Measurements from ENCODE around the gene GHITM. TPM values are rescaled to one million over a fixed set of nuclear protein-coding genes. Genes with fewer than 3 reads are reported as not detected.

The GHITM gene
- total RNA-seq, 1 donor from 2014 or later, result 415 TPM

- FAIRE-seq (no peak), DNase-seq (ENCODE audit: low read depth) (no peak)
- no peaks in the 10 kb centered on the region for H3K27me3 ChIP-seq (ENCODE audit: control insufficient read depth, insufficient read depth, low read length)
- no peak overlapping the region for H3K4me3 ChIP-seq (ENCODE audit: low read depth, low read length)
- H3K36me3 ChIP-seq (ENCODE audit: control insufficient read depth, insufficient read depth, low read length), result peaks cover 6% of the 10 kb centered on the region
- TF ChIP-seq CTCF (IDR thresholded peaks at IDR 0.05; ENCODE audit: insufficient read depth, low read length, severe bottlenecking), result no peak
These were observed 16.7 kb downstream of the GHITM start for GRCh38 chr10:84156009-84156408.

GRCh38 chr10:84156768-84157167 lies 17.5 kb downstream of the GHITM start:
- H3K4me3 ChIP-seq (ENCODE audit: low read depth, low read length), result no peak overlapping the region
- H3K36me3 ChIP-seq (ENCODE audit: control insufficient read depth, insufficient read depth, low read length), result peaks cover 6% of the 10 kb centered on the region
- H3K27me3 ChIP-seq (ENCODE audit: control insufficient read depth, insufficient read depth, low read length), result no peaks in the 10 kb centered on the region
- peak; percentile 18 for DNase-seq (ENCODE audit: low read depth)
- no peak for FAIRE-seq
- no peak for TF ChIP-seq CTCF (IDR thresholded peaks at IDR 0.05; ENCODE audit: insufficient read depth, low read length, severe bottlenecking)

- Histone ChIP-seq H3K4me3 (ENCODE audit: low read depth, low read length) (no peak overlapping the region), H3K36me3 (ENCODE audit: control insufficient read depth, insufficient read depth, low read length) (peaks cover 2% of the 10 kb centered on the region), H3K27me3 (ENCODE audit: control insufficient read depth, insufficient read depth, low read length) (no peaks in the 10 kb centered on the region)
- no peak for FAIRE-seq
- DNase-seq (ENCODE audit: low read depth), result no peak
- TF ChIP-seq CTCF (IDR thresholded peaks at IDR 0.05; ENCODE audit: insufficient read depth, low read length, severe bottlenecking), result no peak
These were observed 18.8 kb downstream of the GHITM start for GRCh38 chr10:84158061-84158460.

GRCh38 chr10:84158550-84158949 lies 19.2 kb downstream of the GHITM start:
- H3K4me3 ChIP-seq (ENCODE audit: low read depth, low read length), result no peak overlapping the region
- no peaks in the 10 kb centered on the region for H3K27me3 ChIP-seq (ENCODE audit: control insufficient read depth, insufficient read depth, low read length)
- DNase-seq (ENCODE audit: low read depth), result no peak
- peaks cover 2% of the 10 kb centered on the region for H3K36me3 ChIP-seq (ENCODE audit: control insufficient read depth, insufficient read depth, low read length)
- TF ChIP-seq CTCF (IDR thresholded peaks at IDR 0.05; ENCODE audit: insufficient read depth, low read length, severe bottlenecking), result no peak
- FAIRE-seq, result no peak

GRCh38 chr10:84159076-84159685 lies 19.9 kb downstream of the GHITM start:
- Histone ChIP-seq H3K4me3 (ENCODE audit: low read depth, low read length) (no peak overlapping the region), H3K36me3 (ENCODE audit: control insufficient read depth, insufficient read depth, low read length) (peaks cover under 1% of the 10 kb centered on the region), H3K27me3 (ENCODE audit: control insufficient read depth, insufficient read depth, low read length) (no peaks in the 10 kb centered on the region)
- peak; percentile 29 for DNase-seq (ENCODE audit: low read depth)
- no peak for TF ChIP-seq CTCF (IDR thresholded peaks at IDR 0.05; ENCODE audit: insufficient read depth, low read length, severe bottlenecking)
- FAIRE-seq, result no peak

Measured in bronchial epithelial cell (primary cell).